Mucosa of gallbladder (tissue), 1 donor: ENCODE measurements around the gene TTC33. TPM values are rescaled to one million over a fixed set of nuclear protein-coding genes. Genes with fewer than 3 reads are reported as not detected.
"Not testable (repeated sequence)": the region's sequence is repeated elsewhere in the genome, so short reads cannot be mapped to it uniquely, and the experiment has no call there.

ENCODE experiments used
- DNase-seq: peaks from one replicate; pipeline ENCODE4 v3.0.0-alpha.2; 2020; ENCODE audit warnings: low spot score
- total RNA-seq: library from RNA; stranded (reverse); gene quantifications from one replicate; pipeline ENCODE4 v1.2.1, GENCODE V29; 2021
- donor health status: DM: no; HTN: no; CAD: no.

The TTC33 gene
- total RNA-seq, 1 donor from 2014 or later: 17.6 TPM

- DNase-seq: no peak
These were observed 184.0 kb downstream of the TTC33 start for GRCh38 chr5:40571729-40572128.

- DNase-seq: no peak
These were observed 185.2 kb downstream of the TTC33 start for GRCh38 chr5:40570408-40571129.

- DNase-seq: no peak
These were observed 186.1 kb downstream of the TTC33 start for GRCh38 chr5:40569546-40570270.

GRCh38 chr5:40568548-40568947 is 187.2 kb downstream of the TTC33 start:
- no peak for DNase-seq

GRCh38 chr5:40563173-40563572 is 192.6 kb downstream of the TTC33 start:
- DNase-seq: not testable (repeated sequence)

GRCh38 chr5:40560474-40561110 is 195.2 kb downstream of the TTC33 start:
- DNase-seq: no peak

GRCh38 chr5:40559306-40559705 is 196.5 kb downstream of the TTC33 start:
- no peak for DNase-seq

GRCh38 chr5:40557501-40557900 is 198.3 kb downstream of the TTC33 start:
- DNase-seq: no peak

- no peak for DNase-seq
These were observed 198.9 kb downstream of the TTC33 start for GRCh38 chr5:40556811-40557210.

- no peak for DNase-seq
These were observed 199.9 kb downstream of the TTC33 start for GRCh38 chr5:40555886-40556285.

GRCh38 chr5:40554813-40555212 is 200.9 kb downstream of the TTC33 start:
- DNase-seq: no peak

- no peak for DNase-seq
These were observed 201.7 kb downstream of the TTC33 start for GRCh38 chr5:40554054-40554453.

- DNase-seq: no peak
These were observed 202.8 kb downstream of the TTC33 start for GRCh38 chr5:40552981-40553380.

GRCh38 chr5:40551496-40552491 is 204.0 kb downstream of the TTC33 start:
- peak; percentile 11 for DNase-seq

GRCh38 chr5:40550481-40550880 is 205.3 kb downstream of the TTC33 start:
- DNase-seq: no peak

GRCh38 chr5:40549616-40550015 is 206.1 kb downstream of the TTC33 start:
- no peak for DNase-seq

- no peak for DNase-seq
These were observed 207.7 kb downstream of the TTC33 start for GRCh38 chr5:40547994-40548575.

GRCh38 chr5:40547557-40547956 is 208.2 kb downstream of the TTC33 start:
- DNase-seq: no peak

GRCh38 chr5:40540301-40540700 is 215.5 kb downstream of the TTC33 start:
- no peak for DNase-seq

GRCh38 chr5:40524677-40525076 is 231.1 kb downstream of the TTC33 start:
- DNase-seq: no peak

- no peak for DNase-seq
These were observed 233.8 kb downstream of the TTC33 start for GRCh38 chr5:40521925-40522324.
